ENCODE data around the gene B3GAT1.
"Not testable (repeated sequence)": the region's sequence is repeated elsewhere in the genome, so short reads cannot be mapped to it uniquely, and the experiment has no call there.

B3GAT1 gene

DNA sequence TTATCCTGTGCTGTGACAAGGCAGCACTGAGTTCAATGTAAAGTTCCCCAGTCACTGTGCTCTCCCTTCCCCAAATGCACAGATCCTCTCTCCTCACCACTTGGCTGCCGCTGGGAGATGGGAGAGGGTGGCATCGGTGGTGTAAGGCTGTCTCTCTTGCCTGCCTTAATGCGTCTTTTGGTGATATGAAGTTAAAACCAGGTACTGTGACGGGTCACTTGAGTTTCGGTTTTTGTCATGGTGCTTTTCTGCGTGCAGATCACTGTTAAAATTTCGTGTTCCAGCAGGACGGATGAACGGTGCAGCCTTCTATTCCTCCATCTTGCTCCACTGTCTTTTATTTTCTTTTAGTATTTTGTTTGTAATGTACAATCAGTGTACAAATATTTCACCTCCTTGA lies 61.7 kb downstream of the B3GAT1 start:
- DNase-seq = no peak

DNA sequence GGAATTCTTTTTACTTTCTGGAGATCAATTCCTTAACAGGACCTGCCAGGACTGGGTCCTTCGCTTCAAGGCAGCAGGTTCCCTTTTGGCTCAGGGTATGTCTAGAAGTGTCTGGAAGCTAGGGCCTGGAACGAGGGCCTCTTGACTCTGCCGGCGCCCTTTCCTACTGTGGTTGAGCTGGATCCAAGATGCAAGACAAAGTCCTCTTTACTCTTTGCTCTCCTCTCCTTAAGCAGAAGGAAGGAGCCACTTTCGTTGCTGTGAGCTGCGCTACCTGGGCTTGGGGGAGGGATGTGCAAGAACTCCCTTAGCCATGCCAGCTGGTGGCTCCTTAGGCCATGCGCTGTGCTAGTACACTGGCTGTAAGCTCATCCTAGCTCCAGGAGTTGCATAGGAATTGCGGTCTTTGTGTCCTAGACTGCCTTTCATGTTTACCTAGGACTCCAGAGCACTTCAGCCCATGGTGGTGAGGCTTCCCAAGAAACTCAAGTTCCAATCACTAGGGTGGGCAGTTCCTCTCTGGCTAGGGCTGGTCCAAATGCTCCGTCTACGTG lies 62.2 kb downstream of the B3GAT1 start:
- DNase-seq = no peak

DNA sequence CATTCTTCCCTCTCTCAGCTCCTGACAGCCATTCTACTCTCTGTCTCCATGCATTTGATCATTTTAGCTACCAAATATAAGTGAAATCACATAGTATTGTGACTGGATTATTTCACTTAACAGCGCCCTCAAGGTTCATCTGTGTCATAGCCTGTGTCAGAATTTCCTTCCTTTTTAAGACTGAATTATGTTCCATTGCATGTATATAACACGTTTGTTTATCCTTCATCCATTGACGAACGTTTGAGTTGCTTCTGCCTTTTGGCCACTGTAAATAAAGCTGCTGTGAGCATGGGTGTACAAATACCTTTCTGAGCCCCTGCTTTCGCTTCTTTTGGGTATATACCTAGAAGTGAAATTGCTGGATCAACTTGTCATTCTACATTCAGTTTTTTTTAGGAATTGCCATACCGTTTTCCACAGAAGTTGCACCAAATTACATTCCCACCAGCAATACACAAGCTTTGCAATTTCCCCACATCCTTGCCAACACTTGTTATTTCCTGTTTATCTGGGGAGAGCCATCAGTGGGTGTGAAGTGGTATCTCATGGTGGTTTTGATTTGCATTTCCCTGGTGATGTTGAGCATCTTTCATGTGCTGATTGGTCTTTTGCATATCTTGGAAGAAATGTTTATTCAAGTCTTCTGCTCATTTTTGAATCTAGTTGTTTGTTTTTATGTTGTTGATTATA lies 62.8 kb downstream of the B3GAT1 start:
- DNase-seq = no peak

DNA sequence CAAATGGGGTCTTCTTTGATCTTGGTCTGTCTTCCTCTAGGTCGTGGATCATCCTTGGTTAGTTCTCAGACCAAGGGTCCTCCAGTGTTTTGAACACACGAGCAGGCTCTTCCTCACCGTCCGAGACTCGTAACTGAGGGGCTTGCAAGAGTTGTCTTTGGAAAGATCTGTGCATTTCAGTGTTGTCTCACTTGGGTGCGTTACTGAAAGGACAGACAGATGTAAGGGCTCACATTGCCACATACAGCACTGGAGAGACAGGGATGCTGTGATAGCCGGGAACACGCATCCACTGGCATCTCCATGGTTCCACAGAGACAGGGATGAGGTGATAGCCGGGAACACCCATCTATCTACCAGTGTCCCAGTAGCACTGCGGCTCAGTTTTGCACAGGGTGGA lies 64.6 kb downstream of the B3GAT1 start:
- no peak for DNase-seq

DNA sequence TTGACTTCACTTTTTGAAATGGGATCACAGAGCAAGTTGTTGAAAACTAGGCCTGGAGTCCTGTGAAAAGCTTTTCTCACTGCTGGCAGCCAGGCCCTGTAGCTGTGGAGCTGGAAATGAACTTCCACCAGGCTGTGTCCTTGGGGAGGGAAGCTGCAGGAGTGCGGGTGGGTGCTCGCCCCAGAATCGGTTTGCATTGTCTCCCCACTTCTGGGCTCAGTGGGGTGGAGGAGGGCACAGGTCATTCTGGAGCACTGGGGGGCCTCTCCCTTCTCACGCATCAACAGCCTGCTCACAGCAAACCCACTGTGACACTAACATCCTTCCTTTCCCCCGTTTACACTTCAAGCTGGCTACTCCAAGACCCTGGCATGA lies 65.1 kb downstream of the B3GAT1 start:
- no peak for DNase-seq

DNA sequence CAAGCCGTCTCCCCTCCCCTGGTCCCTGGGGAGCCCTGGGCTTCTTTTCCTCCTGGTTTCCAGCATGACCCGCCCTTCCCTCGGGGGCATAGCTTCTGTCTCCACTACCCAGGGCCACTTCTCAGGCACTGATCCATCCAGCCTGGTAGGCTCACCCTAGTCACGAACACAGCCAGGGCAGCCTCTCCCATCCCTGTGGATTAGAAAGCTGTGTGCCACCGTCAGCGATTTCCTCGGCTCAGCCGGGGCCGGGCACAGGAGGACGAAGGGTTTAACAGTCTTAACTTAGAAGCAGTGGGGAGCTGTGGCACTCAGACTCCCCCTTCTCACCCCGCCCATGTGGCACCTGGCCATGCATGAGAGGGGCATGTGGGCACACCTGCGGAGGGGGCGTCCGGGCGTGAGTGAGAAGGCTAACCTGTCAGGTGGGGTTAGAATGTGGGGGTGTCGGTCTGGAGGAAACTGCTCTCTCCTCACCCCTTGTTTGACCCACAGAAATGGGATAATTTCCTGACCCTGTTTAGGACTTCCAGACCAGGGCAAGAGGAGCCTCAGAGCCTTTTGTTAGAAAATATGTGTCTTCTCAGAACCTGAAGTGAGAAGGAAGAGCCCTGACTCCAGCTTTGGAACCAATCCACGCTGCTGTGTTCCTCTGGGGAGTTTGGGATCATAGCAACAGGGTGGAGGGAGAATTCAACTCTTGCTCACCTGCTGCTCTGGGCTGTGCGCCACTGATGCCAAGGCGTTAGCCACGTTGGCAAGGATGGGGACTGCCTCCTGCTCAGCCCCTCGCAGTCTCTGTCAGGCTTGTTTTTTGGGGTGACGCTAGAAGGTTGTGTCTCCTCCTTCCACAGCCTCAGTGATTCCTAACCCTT lies 65.7 kb downstream of the B3GAT1 start:
- no peak for DNase-seq

DNA sequence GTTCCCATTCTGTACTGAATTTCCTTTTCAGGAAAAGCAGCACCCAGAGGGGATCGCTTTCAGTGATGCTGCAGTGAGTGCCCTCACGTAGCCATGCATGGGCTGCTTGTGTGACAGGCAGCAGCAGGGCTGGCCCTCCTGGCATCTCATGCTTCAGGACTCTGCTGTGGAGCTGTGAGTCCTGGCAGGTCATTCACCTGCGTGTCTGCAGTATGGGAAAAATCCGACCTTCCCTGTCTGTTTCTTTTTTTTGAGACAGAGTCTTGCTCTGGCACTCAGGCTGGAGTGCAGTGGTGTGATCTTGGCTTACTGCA lies 66.8 kb downstream of the B3GAT1 start:
- no peak for DNase-seq

DNA sequence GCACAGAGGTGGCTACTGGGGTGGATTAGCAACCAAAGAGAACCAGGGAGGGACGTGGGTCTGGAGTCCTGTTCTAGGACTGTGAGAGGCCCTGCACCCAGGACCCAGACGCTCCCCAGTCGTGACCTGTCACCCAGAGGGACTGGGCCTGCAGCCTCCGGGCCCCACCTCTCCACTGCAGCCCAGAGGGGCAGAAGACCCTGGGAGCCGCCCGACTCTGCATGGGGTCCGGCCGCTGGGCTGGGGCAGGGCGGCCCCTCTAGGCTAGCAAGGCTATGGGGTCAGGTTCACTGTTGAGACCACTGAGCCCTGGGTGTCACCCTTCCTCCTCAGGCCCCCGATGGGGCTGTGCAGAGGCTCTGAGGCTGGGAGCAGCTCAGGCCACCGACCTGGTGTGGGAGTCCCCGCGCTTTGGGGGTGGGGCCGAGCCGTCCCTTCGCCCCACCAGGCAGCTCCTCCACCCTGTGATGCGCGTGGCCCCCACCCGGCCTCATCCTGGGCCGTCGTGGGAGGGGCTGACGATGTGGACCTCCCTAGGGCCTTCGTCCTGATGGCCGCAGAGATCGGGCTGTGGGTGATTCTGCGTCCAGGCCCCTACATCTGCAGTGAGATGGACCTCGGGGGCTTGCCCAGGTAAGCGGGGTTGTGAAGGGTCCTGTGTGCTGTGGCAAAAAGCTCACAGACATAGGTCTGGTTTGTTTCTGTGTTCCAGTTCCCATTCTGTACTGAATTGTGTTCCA lies 67.4 kb downstream of the B3GAT1 start:
- DNase-seq = not testable (repeated sequence)

DNA sequence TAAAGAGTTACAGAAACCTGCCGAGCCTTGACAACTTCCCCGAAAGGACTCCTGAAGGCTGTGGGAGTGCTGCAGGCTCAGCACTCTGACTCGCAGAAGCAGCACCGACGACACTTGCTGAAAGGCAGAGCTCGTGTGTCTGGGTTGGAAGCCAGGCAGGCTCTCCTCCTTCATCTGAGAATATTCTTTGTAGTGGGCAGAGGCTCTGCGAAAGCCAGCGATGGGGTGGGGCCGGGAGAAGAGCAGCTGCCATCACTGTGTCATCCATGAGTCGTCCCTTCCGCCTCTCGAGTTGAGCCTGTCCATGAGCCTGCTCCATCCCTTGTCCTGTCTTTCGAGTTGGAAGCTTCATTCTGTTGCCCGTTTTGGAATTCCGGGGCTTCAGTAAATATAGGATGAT lies 68.4 kb downstream of the B3GAT1 start:
- no peak for DNase-seq

DNA sequence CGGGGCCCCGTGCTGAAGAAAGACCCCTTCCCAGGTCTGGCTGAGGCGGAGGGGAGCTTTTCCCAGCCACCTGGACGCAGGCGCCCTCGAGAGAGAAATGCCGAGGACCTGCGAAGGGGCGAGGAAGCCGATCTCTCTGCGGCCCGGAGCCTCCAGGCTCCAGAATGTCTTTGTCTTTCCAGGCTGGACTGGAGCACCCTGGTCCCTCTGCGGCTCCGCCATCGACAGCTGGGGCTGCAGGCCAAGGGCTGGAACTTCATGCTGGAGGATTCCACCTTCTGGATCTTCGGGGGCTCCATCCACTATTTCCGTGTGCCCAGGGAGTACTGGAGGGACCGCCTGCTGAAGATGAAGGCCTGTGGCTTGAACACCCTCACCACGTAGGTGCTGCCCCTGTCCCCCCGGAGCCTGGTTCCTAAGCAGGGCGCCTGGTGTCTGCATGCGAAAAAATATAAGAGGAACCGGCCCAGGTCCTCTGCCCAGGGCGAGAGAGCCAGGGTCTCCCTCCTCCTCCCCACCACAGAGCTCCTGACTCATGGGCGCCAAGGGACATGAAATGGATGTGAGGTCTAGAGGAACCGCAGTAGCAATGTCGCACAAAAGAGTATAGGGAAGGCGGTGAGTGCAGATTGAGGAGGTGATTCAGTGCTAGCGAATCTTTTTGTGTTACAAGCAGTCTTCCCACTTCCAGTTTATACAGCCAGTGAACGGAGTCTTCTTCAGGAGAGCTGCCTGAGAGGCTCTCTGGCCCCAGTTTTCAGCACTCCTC lies 69.3 kb downstream of the B3GAT1 start:
- no peak for DNase-seq

DNA sequence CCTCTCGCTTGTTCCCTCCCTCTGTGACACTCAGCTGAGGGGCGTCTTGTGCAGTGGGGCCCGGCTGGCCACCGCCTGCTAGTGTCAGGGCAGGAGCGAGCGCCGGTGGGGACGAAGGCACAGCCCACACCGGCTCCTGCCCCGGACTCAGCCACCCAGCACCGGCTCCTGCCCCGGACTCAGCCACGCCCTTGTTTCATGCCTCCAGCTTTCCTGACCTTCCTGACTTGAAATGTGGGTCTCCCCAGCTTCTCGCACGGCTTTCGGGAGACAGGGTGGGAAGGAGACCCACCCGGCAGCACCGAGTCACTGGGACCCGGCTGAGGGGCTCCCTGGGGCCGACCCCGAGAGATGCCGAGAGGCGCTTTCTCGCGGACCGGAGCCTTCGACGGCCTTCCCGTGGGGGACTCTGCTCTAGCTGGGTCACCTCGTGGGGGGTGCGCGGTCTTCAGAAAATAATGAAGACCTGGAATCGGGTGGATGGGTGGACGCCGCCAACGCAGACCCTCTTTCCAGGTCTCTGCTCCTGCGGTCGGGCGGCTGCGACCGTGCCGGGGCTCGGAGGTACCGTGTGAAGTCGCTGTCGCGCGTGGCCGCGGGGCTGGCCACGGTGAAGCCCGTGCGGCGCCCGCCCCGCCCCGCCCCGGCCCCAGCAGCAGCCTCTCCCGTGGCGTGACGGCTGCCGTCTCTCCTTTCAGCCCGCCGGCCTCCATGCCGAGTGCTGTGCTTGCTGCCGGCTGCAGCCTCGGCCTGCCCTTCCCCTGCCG lies 70.1 kb downstream of the B3GAT1 start:
- no peak for DNase-seq

DNA sequence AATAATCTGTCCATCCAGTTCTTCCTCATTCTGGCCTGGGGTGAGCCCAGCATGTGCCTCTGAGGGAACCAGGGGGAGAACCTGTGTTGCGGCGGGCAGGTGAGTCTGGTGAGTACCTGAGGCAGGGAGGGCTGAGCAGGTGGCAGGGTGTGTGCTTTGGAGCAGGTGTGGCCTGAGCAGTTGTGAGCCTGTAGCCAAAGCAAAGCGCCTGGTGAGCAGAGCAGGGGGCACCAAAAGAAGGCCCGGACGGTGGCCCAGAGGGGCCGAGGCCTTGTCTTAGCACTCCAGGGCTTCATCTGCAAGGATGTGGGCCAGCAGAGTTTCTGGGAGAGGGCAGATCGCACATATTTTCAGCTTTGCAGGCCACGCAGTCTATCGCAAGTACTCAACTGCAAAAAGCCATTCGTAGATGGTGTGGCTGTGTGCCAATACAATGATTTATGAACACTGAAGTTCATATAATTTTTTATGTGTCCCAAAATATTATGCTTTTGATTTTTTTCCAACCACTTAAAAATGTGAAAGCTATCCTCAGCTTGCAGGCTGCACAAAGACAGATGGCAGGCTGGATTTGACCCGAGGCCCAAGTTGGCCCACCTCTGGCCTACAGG lies 71.6 kb downstream of the B3GAT1 start:
- no peak for DNase-seq

DNA sequence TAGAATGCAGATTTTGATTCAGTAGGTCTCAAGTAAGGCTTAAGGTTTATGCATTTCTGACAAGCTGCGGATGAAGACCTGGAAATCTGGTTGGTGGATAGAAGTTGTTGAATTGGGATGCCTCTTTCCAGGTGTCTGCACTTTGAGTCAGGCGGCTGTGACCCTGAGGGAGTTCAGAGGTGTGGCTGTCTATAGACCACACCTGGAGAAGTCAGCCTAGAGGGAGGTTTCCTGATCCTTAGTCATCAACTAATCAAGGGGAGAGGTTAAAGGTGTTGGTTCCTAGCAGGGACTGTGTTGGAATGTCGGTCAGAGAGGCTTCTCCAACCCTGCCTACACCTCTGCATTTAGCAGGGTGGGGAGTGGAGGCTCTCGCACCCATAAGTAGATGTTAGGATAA lies 72.3 kb downstream of the B3GAT1 start:
- no peak for DNase-seq

DNA sequence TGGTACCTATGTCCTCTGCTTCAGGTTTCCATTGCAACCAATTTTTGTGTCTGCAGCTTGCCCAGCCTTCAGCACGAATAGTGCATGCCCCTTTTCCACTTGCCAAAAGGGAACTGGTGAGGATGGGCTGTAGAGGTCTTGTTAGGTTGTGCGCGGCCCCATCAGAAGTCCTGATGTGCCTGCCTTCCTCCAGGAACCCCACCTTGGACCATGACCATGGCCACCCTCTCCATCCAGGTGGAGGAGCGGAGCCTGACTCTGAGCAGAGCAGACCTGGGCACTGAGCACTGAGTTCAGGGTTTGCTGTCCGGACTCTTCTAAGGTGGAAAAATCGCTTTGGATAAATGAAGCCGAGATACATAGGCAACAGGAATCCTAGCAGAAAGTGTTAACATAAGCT lies 73.4 kb downstream of the B3GAT1 start:
- DNase-seq = no peak

DNA sequence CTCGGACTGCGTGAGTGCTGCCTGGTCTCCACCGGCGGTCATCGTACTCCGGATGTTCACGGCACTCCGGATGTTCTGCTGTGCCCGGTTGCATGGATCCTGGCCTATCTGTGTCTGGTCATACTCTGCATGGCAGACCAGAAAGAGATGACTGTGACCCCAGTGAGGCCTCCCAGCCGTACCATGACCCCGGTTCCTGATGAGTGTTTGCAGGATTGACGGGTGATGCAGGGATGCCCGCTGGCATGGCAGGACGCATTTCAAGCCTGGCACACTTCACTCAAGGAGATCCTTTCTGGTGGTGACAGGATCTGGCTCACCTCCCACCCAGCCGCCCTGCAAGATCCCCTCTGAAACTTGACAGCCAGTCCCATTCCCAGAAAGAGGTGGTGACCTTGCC lies 74.0 kb downstream of the B3GAT1 start:
- DNase-seq = no peak

DNA sequence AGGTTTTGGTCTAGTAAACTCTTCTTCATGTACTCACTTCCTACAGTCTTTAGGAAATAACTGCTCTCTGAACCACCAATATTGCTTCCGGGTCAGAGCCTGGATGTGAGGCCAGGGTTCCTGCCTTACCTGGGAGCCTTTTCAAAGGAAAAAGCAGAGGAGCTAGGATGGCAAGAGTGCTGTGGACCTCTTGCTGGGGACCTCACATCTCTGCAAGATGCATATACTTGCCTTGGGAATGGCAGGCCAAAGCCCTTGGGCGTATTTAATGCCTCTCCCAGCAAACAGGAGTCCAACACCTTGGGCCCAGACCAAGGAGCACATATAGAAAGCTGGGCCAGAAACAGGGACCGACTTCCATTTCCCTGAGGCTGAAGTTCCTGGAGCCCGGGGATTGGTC lies 75.0 kb downstream of the B3GAT1 start:
- no peak for DNase-seq

DNA sequence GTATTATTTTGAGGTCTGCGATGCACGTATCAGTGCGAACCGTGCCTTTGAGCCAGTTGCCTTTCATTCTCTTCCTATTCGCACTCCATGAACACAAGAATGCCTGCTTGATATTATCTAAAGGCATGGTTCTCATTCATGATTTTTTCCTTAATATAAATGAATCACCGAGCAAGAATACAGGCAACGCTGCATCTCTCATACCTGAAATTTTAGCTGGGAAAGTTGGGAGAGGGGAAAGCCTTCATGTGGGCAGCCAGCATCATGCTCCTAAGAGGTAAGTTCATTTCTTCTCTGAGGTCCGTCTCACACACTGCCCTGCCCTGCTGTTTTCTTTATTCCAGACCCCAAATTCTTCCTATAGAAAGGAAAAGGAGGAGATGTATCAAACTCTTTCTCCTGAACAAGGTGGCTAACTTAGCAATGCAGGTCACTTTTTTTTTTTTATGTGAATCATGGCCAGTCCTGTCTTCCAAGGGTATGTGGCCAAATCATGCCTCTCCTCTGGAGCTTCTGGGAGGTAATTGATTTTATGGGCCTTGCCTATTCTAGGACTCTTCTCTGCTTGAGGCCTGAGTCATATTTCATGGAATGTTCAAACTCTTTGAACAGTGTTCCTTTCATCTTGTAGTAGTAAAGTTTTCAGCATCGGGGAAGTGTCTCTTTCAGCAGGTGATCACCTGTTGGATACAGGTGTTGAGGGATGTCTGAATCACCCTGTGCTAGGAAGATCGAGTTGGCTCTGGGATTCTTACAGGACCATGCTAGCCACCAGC lies 77.1 kb downstream of the B3GAT1 start:
- no peak for DNase-seq

DNA sequence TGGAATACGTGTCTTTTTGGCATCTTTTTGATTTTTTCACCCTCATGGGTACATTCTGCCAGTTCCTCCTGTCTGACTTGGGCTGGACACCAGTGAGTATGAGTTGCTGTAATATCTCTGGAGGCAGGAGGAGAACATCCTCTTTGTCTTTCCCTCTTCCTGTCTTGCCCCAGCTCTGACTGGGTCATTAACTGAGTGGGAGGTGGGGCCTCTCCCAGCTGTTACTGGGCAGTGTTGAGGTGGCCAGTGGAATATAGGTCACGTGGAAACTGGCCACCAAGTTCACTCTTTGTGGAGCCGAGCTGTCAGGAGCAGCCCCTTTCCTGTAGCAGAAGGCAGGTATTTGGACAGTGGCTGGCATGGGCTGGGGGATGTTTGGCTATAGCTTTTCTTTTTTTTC lies 78.1 kb downstream of the B3GAT1 start:
- no peak for DNase-seq

DNA sequence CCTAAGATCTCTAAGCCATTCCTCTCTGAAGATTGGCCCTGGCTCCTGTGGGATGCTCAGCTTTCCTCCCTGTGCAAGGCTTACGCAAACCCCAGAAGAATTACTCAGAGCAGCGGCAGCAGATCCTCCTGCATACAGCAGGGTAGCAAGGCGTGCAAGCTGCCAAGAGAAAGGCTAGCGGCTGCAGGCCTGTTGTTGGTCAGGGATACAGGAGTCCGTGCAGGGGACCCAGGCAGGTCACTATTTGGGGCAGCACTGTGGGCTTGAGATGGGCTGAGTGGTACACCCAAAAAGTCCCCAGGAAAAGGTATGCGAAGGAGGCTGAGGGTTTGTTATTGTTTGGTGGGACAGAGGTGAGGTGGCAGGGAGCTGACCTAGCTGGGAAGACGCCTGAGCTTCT lies 78.7 kb downstream of the B3GAT1 start:
- DNase-seq = no peak

DNA sequence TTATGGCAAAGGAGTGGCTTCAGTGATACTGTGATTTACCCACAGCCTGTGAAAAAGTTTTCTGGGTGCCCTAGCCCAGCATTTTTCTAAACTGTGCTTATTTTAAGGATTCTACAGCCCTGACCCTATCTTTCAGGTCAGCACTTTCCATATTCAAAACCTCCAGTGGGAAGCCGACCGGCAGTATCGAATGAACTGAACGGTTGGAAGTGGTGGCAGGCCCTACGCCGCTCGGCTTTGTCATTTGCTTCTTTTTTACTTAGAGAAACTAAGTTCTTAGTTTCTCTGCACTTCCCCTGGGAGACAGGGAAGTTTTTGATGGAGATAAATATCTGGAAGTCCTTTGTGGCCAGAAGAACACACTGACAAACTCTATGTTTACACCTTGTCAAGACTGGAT lies 79.3 kb downstream of the B3GAT1 start:
- no peak for DNase-seq

DNA sequence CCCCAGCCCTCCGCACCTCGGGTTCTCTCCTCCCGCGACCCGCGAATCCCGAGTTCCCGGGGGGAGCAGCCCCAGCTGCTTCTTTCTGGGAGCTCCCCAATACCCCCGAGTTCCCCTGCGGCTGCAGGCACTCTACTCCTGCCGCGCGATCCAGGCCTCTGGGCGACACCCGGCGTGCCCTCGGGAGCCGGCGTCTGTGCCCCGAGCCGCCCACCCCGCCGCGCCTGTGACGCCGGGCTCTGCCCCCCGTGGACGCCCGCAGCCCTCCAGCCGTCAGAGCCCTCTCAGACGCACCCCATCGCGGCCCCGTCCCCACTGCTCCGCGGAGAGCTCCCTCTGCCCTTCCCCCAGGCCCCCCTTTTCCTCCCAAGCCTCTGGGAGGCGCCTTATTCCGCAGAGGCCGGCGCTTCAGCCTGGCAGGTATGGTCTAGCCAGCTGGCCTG lies 79.8 kb downstream of the B3GAT1 start:
- DNase-seq = no peak

Data from RPMI8226 (cell line).